DND-41 (cell line): ENCODE results near the gene RAB37.

Source experiments
- ATAC-seq: fragments of 200-7000 bp; cut with Tn5 transposase; 3 replicates; pipeline ENCODE4 v1.9.1; 2021; ENCODE audit warnings: low read depth; ENCODE audit not compliant: insufficient read depth
- DNase-seq: peaks from one replicate; pipeline ENCODE4 v3.0.0-alpha.2; 2020
- H2AFZ ChIP-seq: 2 replicates; pipeline ENCODE4 v1.6.0; 2012; ENCODE audit warnings: low read depth, low read length
- H3K27ac ChIP-seq: 2 replicates; pipeline ENCODE4 v1.5.1; 2012; ENCODE audit warnings: low read length, inconsistent platforms
- H3K27me3 ChIP-seq: fragments of 200-600 bp; sonication (generic); 2 replicates; pipeline ENCODE4 v1.6.0; 2012; ENCODE audit warnings: low read length, mild to moderate bottlenecking, inconsistent platforms; ENCODE audit not compliant: insufficient read depth, poor library complexity
- H3K36me3 ChIP-seq: 2 replicates; pipeline ENCODE4 v1.5.1; 2012; ENCODE audit warnings: low read length, inconsistent platforms; ENCODE audit not compliant: insufficient read depth
- H3K4me1 ChIP-seq: 2 replicates; pipeline ENCODE4 v1.5.1; 2012; ENCODE audit warnings: mild to moderate bottlenecking, low read length; ENCODE audit not compliant: insufficient read depth
- H3K4me2 ChIP-seq: 2 replicates; pipeline ENCODE4 v1.6.0; 2012; ENCODE audit warnings: mild to moderate bottlenecking, moderate library complexity, low read length, inconsistent platforms; ENCODE audit not compliant: insufficient read depth
- H3K4me3 ChIP-seq, 2 experiments: fragments of 200-600 bp in 1 of 2; shearing (Covaris generic) in 1 of 2; 2 replicates each; pipeline ENCODE4 v1.5.1; 2012 to 2016; ENCODE audit warnings: inconsistent platforms in 2 of 2, low read length in 2 of 2, mild to moderate bottlenecking in 2 of 2, low read depth in 1 of 2, moderate library complexity in 1 of 2
- H3K79me2 ChIP-seq: 2 replicates; pipeline ENCODE4 v1.6.0; 2012; ENCODE audit warnings: low read length, inconsistent platforms; ENCODE audit not compliant: insufficient read depth
- H3K9ac ChIP-seq: 2 replicates; pipeline ENCODE4 v1.6.0; 2012; ENCODE audit warnings: low read depth, mild to moderate bottlenecking, inconsistent platforms, low read length, moderate library complexity
- H3K9me3 ChIP-seq: 2 replicates; pipeline ENCODE4 v1.5.1; 2012; ENCODE audit warnings: low read length, moderate library complexity, mild to moderate bottlenecking, inconsistent platforms; ENCODE audit not compliant: insufficient read depth, severe bottlenecking
- H4K20me1 ChIP-seq: 2 replicates; pipeline ENCODE4 v1.6.0; 2012; ENCODE audit warnings: low read length; ENCODE audit not compliant: insufficient read depth
- EZH2 ChIP-seq: IDR thresholded peaks from 3 replicates; pipeline ENCODE4 v1.6.1; 2012; ENCODE audit warnings: borderline replicate concordance, low read depth, mild to moderate bottlenecking, moderate library complexity, low read length, inconsistent platforms; ENCODE audit not compliant: severe bottlenecking
- TF ChIP-seq, protein P1 (sequence below): IDR thresholded peaks from 2 replicates; pipeline ENCODE4 v1.5.1; 2012; ENCODE audit warnings: borderline replicate concordance, low read length, moderate library complexity, mild to moderate bottlenecking; ENCODE audit not compliant: poor library complexity, severe bottlenecking; ENCODE audit errors: extremely low read depth

The RAB37 gene

DNA sequence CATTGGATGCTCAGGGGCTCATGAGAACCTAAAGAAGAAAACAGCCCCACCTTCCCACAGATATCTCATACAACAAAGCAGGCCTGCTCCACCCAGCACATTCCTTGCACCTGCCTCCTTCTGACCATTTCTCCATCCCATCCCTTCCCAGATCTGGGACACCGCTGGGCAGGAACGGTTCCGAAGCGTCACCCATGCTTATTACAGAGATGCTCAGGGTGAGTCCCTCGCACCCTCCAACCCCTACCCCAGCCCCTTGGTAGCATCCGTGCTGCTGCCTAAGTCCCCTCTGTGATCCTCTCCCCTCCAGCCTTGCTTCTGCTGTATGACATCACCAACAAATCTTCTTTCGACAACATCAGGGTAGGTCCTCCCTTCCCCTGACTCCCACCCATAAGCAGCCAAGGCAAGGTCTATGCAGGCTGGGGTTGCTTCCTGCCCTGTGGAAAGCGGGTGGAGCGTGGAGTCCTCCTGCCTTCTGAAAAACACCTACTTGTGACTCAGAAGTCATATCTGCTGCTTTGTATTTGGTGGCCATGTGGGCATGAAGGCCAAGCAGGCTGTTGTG, 6.0 kb downstream of the RAB37 start:
- no peak overlapping the region for H2AFZ ChIP-seq
- H3K4me1 ChIP-seq, result peaks cover 80% of the 10 kb centered on the region
- H3K9me3 ChIP-seq, result no peaks in the 10 kb centered on the region
- TF ChIP-seq EZH2, result no peak
- TF ChIP-seq, protein P1, sequence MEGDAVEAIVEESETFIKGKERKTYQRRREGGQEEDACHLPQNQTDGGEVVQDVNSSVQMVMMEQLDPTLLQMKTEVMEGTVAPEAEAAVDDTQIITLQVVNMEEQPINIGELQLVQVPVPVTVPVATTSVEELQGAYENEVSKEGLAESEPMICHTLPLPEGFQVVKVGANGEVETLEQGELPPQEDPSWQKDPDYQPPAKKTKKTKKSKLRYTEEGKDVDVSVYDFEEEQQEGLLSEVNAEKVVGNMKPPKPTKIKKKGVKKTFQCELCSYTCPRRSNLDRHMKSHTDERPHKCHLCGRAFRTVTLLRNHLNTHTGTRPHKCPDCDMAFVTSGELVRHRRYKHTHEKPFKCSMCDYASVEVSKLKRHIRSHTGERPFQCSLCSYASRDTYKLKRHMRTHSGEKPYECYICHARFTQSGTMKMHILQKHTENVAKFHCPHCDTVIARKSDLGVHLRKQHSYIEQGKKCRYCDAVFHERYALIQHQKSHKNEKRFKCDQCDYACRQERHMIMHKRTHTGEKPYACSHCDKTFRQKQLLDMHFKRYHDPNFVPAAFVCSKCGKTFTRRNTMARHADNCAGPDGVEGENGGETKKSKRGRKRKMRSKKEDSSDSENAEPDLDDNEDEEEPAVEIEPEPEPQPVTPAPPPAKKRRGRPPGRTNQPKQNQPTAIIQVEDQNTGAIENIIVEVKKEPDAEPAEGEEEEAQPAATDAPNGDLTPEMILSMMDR, result no peak
- no peaks in the 10 kb centered on the region for H3K27me3 ChIP-seq
- no peaks in the 10 kb centered on the region; the same call in 1 of the 2 replicates for H3K36me3 ChIP-seq
- H3K4me2 ChIP-seq, result peak overlapping the region; percentile 47
- DNase-seq, result peak; percentile 54
- H3K9ac ChIP-seq, result peak overlapping the region; percentile 49
- no peaks in the 10 kb centered on the region for H4K20me1 ChIP-seq
- peaks cover 17% of the 10 kb centered on the region for H3K79me2 ChIP-seq
- peak overlapping the region in 1 of 2 experiments; percentile 28; a peak in 1 of 4 replicates for H3K4me3 ChIP-seq
- ATAC-seq, result no peak
- H3K27ac ChIP-seq, result peak overlapping the region; percentile 89

DNA sequence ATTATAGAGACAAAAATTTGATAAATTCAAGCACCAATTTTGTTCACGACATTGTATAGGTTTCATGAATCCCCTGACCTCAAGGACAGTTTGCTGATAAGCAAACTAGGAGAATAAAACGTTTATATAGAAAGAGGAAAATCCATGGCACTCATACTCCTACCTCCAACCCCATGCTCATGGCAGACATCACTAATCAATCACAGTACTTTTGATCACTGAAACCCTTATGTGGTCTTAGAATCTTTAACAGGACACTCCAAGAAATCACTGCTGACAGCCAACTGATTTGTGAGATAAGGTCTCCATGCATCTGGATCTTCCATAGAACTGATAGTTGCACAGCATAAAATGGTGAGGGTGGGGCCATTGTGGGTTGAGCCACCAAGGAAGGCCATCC, 6.7 kb downstream of the RAB37 start:
- H3K27me3 ChIP-seq, result no peaks in the 10 kb centered on the region
- H3K36me3 ChIP-seq, result peaks cover 2% of the 10 kb centered on the region; the same call in 1 of the 2 replicates
- H3K4me1 ChIP-seq, result peaks cover 74% of the 10 kb centered on the region
- peak overlapping the region; percentile 49; the same call in 1 of the 2 replicates for H3K9ac ChIP-seq
- no peak overlapping the region for H3K4me2 ChIP-seq
- no peaks in the 10 kb centered on the region for H3K9me3 ChIP-seq
- no peak for DNase-seq
- H3K79me2 ChIP-seq, result peaks cover 22% of the 10 kb centered on the region
- no peak overlapping the region for H3K4me3 ChIP-seq
- TF ChIP-seq, protein P1, result no peak
- TF ChIP-seq EZH2, result no peak
- peak overlapping the region; percentile 89 for H3K27ac ChIP-seq
- peaks cover 3% of the 10 kb centered on the region for H4K20me1 ChIP-seq
- no peak overlapping the region for H2AFZ ChIP-seq
- ATAC-seq, result no peak

DNA sequence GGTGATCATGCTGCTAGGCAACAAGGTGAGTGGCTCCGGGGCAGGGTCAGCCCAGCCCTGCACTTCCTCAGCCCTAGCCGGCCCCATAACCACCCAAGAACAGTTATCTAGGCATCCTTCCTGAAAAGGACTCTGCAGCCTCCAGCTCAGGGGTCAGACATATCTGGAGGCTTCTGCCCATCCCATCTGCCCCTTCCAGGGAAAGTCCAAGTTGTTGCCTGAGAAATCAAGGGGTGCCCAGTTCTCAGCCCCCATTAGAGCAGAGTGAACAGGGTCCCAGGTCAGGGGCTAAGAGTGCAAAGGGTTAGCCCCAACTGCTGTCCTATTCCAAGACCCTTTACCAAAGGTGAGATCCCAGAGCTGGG, 7.3 kb downstream of the RAB37 start:
- peaks cover 8% of the 10 kb centered on the region for H4K20me1 ChIP-seq
- no peaks in the 10 kb centered on the region for H3K9me3 ChIP-seq
- H3K4me3 ChIP-seq, result no peak overlapping the region
- no peak overlapping the region for H2AFZ ChIP-seq
- H3K36me3 ChIP-seq, result peaks cover 7% of the 10 kb centered on the region; the same call in 1 of the 2 replicates
- ATAC-seq, result no peak
- H3K9ac ChIP-seq, result no peak overlapping the region
- TF ChIP-seq, protein P1, result no peak
- TF ChIP-seq EZH2, result no peak
- DNase-seq, result no peak
- H3K4me2 ChIP-seq, result no peak overlapping the region
- peak overlapping the region; percentile 89 for H3K27ac ChIP-seq
- no peaks in the 10 kb centered on the region for H3K27me3 ChIP-seq
- H3K79me2 ChIP-seq, result peaks cover 24% of the 10 kb centered on the region
- H3K4me1 ChIP-seq, result peaks cover 68% of the 10 kb centered on the region
